HepG2 (cell line): ENCODE measurements around the gene DHX30. TPM values are rescaled to one million over a fixed set of nuclear protein-coding genes. Genes with fewer than 3 reads are reported as not detected.

Experiments used
- CHD4 ChIP-seq: fragments of 200-600 bp; sonication (generic); IDR thresholded peaks from 2 replicates; pipeline ENCODE4 v1.7.0; 2017; ENCODE audit warnings: mild to moderate bottlenecking, low read length, borderline replicate concordance
- GFI1 ChIP-seq: sonication (generic); formaldehyde crosslinking; IDR thresholded peaks from 2 replicates; pipeline ENCODE4 v1.5.0; 2020; ENCODE audit warnings: missing genetic modification reagents, mild to moderate bottlenecking, borderline replicate concordance
- MAFG ChIP-seq: sonication (generic); formaldehyde crosslinking; IDR thresholded peaks from 2 replicates; pipeline ENCODE4 v1.5.1; 2020; ENCODE audit warnings: mild to moderate bottlenecking, missing genetic modification reagents
- MIER3 ChIP-seq: IDR thresholded peaks from 2 replicates; pipeline ENCODE4 v1.6.1; 2016; ENCODE audit warnings: missing compliant biosample characterization, borderline replicate concordance
- MTF1 ChIP-seq: sonication (generic); formaldehyde crosslinking; IDR thresholded peaks from 2 replicates; pipeline ENCODE4 v1.5.0; 2020; ENCODE audit warnings: missing genetic modification reagents
- NFIB ChIP-seq: sonication (generic); formaldehyde crosslinking; IDR thresholded peaks from 2 replicates; pipeline ENCODE4 v1.9.0; 2021; ENCODE audit warnings: missing genetic modification reagents, mild to moderate bottlenecking, borderline replicate concordance
- REL ChIP-seq: sonication (generic); formaldehyde crosslinking; conservative IDR thresholded peaks from 2 replicates; pipeline ENCODE4 v1.8.0; 2022; ENCODE audit warnings: mild to moderate bottlenecking, missing genetic modification reagents, moderate library complexity
- SMYD3 ChIP-seq: sonication (generic); formaldehyde crosslinking; IDR thresholded peaks from 2 replicates; pipeline ENCODE4 v1.8.1; 2023; ENCODE audit warnings: mild to moderate bottlenecking, missing genetic modification reagents
- ZBTB42 ChIP-seq: sonication (generic); formaldehyde crosslinking; IDR thresholded peaks from 2 replicates; pipeline ENCODE4 v1.5.0; 2020; ENCODE audit warnings: mild to moderate bottlenecking, missing genetic modification reagents
- ZFP90 ChIP-seq: sonication (generic); formaldehyde crosslinking; IDR thresholded peaks from 2 replicates; pipeline ENCODE4 v1.8.0; 2022; ENCODE audit warnings: missing genetic modification reagents, mild to moderate bottlenecking, inconsistent platforms, borderline replicate concordance
- ZMYM3 ChIP-seq: sonication (generic); formaldehyde crosslinking; IDR thresholded peaks from 2 replicates; pipeline ENCODE4 v1.5.1; 2020; ENCODE audit warnings: mild to moderate bottlenecking, missing genetic modification reagents
- ZNF709 ChIP-seq: sonication (generic); formaldehyde crosslinking; IDR thresholded peaks from 2 replicates; pipeline ENCODE4 v1.5.0; 2020; ENCODE audit warnings: mild to moderate bottlenecking, missing genetic modification reagents
- polyA plus RNA-seq, 8 experiments: library from polyadenylated mRNA; depleted of rRNA in 3 of 8; stranded (reverse) in 7 of 8; unstranded in 1 of 8; fragments of >200 nt; fragmentation: Illumina TruSeq in 4 of 8; extraction: Trizol in 4 of 8; gene quantifications; 2 replicates each; pipeline versions ENCODE4 v1.2.1 to v1.2.3, GENCODE V29; 2011 to 2016; ENCODE audit warnings: low read depth in 4 of 8, missing spikeins in 1 of 8, mixed read lengths in 1 of 8; ENCODE audit not compliant: insufficient read depth in 1 of 8
- total RNA-seq, 5 experiments: library from RNA; depleted of rRNA; stranded (reverse); fragments of >200 nt; fragmentation: Illumina TruSeq; extraction: Trizol; gene quantifications; 2 replicates each; pipeline ENCODE4 v1.2.3, GENCODE V29; 2016; ENCODE audit warnings: low read depth in 1 of 5
- TF ChIP-seq, protein P1 (sequence below): sonication (generic); formaldehyde crosslinking; IDR thresholded peaks from 2 replicates; pipeline ENCODE4 v1.8.0; 2022; ENCODE audit warnings: missing genetic modification reagents, mild to moderate bottlenecking, borderline replicate concordance
- TF ChIP-seq, protein P2 (sequence below): sonication (generic); formaldehyde crosslinking; IDR thresholded peaks from 2 replicates; pipeline ENCODE4 v1.5.0; 2020; ENCODE audit warnings: mild to moderate bottlenecking, missing genetic modification reagents
- TF ChIP-seq, protein P3 (sequence below): conservative IDR thresholded peaks from 2 replicates; pipeline ENCODE4 v1.6.1; 2018; ENCODE audit warnings: missing genetic modification reagents
- TF ChIP-seq, protein P4 (sequence below): sonication (generic); formaldehyde crosslinking; IDR thresholded peaks from 2 replicates; pipeline ENCODE4 v1.4.0; 2020; ENCODE audit warnings: missing genetic modification reagents
- TF ChIP-seq, protein P5 (sequence below): sonication (generic); formaldehyde crosslinking; IDR thresholded peaks from 2 replicates; pipeline ENCODE4 v1.8.1; 2023; ENCODE audit warnings: missing genetic modification reagents, inconsistent platforms, borderline replicate concordance
- TF ChIP-seq, protein P6 (sequence below): sonication (generic); formaldehyde crosslinking; IDR thresholded peaks from 2 replicates; pipeline ENCODE4 v1.4.0; 2020; ENCODE audit warnings: mild to moderate bottlenecking, missing genetic modification reagents

Gene DHX30
- total and polyA plus RNA-seq, 2 of the 13 experiments (the other 11 are each of a cell fraction or from before 2014, with no cell fraction given), result 30.6 to 59.4 TPM

DNA sequence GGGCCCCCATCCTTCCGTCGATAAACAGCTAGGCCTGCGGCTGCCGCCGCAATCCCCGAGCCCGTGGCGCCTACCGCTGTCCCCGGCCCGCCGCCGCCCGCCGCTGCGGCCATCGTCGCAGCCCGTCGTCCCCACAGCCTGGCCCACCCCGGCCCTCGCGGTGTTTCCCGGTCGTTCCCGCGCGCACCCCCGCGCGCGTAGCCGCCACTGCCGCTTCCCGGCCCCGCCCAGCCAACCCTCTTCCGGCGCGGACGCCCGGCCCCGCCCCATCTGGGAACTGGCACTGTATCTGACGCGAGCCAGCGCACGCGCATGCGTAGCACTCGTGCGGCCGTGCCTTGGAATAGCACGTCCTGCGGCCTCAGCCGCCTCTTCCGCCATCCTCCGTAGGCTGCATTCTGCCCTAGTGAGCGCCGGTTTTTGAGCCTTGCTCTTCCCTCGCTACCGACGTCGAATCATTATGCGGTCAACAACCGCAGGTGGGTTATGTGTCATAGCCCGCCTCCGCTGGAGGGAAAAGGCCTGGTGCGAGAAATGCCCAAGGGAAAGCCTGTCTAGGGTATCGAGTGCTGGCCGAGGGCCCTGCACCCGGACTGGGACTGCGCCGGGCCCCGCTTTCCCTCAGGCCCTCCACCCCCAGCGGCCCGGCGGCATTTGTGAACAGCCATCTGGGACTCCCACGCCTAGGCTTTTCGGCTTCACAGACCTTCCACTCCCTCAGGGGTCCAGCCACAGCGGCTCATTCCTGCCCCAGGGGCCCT lies 21.1 kb upstream of the DHX30 start, which contains the start of gene SMARCC1 (continued):
- TF ChIP-seq MAFG (CRISPR knock-in tag), result no peak
- TF ChIP-seq MIER3 (CRISPR knock-in tag), result peak; percentile 51; the same call in 1 of the 2 replicates
- no peak for TF ChIP-seq MTF1 (CRISPR knock-in tag)
- no peak for TF ChIP-seq CHD4
- TF ChIP-seq, protein P1, sequence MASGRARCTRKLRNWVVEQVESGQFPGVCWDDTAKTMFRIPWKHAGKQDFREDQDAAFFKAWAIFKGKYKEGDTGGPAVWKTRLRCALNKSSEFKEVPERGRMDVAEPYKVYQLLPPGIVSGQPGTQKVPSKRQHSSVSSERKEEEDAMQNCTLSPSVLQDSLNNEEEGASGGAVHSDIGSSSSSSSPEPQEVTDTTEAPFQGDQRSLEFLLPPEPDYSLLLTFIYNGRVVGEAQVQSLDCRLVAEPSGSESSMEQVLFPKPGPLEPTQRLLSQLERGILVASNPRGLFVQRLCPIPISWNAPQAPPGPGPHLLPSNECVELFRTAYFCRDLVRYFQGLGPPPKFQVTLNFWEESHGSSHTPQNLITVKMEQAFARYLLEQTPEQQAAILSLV (CRISPR knock-in tag), result no peak
- TF ChIP-seq, protein P2, sequence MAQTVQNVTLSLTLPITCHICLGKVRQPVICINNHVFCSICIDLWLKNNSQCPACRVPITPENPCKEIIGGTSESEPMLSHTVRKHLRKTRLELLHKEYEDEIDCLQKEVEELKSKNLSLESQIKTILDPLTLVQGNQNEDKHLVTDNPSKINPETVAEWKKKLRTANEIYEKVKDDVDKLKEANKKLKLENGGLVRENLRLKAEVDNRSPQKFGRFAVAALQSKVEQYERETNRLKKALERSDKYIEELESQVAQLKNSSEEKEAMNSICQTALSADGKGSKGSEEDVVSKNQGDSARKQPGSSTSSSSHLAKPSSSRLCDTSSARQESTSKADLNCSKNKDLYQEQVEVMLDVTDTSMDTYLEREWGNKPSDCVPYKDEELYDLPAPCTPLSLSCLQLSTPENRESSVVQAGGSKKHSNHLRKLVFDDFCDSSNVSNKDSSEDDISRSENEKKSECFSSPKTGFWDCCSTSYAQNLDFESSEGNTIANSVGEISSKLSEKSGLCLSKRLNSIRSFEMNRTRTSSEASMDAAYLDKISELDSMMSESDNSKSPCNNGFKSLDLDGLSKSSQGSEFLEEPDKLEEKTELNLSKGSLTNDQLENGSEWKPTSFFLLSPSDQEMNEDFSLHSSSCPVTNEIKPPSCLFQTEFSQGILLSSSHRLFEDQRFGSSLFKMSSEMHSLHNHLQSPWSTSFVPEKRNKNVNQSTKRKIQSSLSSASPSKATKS (CRISPR knock-in tag), result no peak; the same call in 1 of the 2 replicates
- TF ChIP-seq ZBTB42 (CRISPR knock-in tag), result no peak
- TF ChIP-seq, protein P3, sequence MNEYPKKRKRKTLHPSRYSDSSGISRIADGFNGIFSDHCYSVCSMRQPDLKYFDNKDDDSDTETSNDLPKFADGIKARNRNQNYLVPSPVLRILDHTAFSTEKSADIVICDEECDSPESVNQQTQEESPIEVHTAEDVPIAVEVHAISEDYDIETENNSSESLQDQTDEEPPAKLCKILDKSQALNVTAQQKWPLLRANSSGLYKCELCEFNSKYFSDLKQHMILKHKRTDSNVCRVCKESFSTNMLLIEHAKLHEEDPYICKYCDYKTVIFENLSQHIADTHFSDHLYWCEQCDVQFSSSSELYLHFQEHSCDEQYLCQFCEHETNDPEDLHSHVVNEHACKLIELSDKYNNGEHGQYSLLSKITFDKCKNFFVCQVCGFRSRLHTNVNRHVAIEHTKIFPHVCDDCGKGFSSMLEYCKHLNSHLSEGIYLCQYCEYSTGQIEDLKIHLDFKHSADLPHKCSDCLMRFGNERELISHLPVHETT (CRISPR knock-in tag), result peak; percentile 59
- 0 out of 2 replicates have a peak, but pooled peaks have one; percentile 14 for TF ChIP-seq ZFP90 (CRISPR knock-in tag)
- TF ChIP-seq ZNF709, result peak; percentile 21; the same call in 1 of the 2 replicates
- peak; percentile 42 for TF ChIP-seq GFI1 (CRISPR knock-in tag)
- TF ChIP-seq REL (CRISPR knock-in tag), result no peak
- 0 out of 2 replicates have a peak, but pooled peaks have one; percentile 79 for TF ChIP-seq SMYD3 (CRISPR knock-in tag)
- TF ChIP-seq, protein P4, sequence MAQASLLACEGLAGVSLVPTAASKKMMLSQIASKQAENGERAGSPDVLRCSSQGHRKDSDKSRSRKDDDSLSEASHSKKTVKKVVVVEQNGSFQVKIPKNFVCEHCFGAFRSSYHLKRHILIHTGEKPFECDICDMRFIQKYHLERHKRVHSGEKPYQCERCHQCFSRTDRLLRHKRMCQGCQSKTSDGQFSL (CRISPR knock-in tag), result peak; percentile 62; the same call in 1 of the 2 replicates
- 0 out of 2 replicates have a peak, but pooled peaks have one; percentile 44 for TF ChIP-seq ZMYM3 (CRISPR knock-in tag)
- TF ChIP-seq NFIB (CRISPR knock-in tag), result no peak
- TF ChIP-seq, protein P5, sequence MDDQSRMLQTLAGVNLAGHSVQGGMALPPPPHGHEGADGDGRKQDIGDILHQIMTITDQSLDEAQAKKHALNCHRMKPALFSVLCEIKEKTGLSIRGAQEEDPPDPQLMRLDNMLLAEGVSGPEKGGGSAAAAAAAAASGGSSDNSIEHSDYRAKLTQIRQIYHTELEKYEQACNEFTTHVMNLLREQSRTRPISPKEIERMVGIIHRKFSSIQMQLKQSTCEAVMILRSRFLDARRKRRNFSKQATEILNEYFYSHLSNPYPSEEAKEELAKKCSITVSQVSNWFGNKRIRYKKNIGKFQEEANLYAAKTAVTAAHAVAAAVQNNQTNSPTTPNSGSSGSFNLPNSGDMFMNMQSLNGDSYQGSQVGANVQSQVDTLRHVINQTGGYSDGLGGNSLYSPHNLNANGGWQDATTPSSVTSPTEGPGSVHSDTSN (CRISPR knock-in tag), result peak; percentile 83; the same call in 1 of the 2 replicates
- TF ChIP-seq, protein P6, sequence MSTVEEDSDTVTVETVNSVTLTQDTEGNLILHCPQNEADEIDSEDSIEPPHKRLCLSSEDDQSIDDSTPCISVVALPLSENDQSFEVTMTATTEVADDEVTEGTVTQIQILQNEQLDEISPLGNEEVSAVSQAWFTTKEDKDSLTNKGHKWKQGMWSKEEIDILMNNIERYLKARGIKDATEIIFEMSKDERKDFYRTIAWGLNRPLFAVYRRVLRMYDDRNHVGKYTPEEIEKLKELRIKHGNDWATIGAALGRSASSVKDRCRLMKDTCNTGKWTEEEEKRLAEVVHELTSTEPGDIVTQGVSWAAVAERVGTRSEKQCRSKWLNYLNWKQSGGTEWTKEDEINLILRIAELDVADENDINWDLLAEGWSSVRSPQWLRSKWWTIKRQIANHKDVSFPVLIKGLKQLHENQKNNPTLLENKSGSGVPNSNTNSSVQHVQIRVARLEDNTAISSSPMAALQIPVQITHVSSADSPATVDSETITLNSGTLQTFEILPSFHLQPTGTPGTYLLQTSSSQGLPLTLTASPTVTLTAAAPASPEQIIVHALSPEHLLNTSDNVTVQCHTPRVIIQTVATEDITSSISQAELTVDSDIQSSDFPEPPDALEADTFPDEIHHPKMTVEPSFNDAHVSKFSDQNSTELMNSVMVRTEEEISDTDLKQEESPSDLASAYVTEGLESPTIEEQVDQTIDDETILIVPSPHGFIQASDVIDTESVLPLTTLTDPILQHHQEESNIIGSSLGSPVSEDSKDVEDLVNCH (CRISPR knock-in tag), result no peak
